Astrocyte (in vitro differentiated cells and primary cell): ENCODE data around the gene SNX5. TPM values are rescaled to one million over a fixed set of nuclear protein-coding genes. Genes with fewer than 3 reads are reported as not detected.

ENCODE experiments used
- DNase-seq: peaks from one replicate; pipeline ENCODE4 v3.0.0-alpha.2; 2010; ENCODE audit warnings: low read depth
- FAIRE-seq: peaks from 2 replicates; lab custom pipeline; 2011; peaks lifted over from hg19 to GRCh38; lab: Jason Lieb, UNC
- H2AFZ ChIP-seq: 2 replicates; pipeline ENCODE4 v1.6.0; 2012; ENCODE audit warnings: low read depth, low read length, inconsistent platforms
- H3K27ac ChIP-seq: 2 replicates; pipeline ENCODE4 v1.5.1; 2011; ENCODE audit warnings: low read depth, low read length, inconsistent platforms
- H3K27me3 ChIP-seq: 2 replicates; pipeline ENCODE4 v1.6.0; 2011; ENCODE audit warnings: low read length, inconsistent platforms; ENCODE audit not compliant: insufficient read depth
- H3K36me3 ChIP-seq: 2 replicates; pipeline ENCODE4 v1.5.1; 2011; ENCODE audit warnings: low read length, inconsistent platforms; ENCODE audit not compliant: insufficient read depth
- H3K4me1 ChIP-seq: 2 replicates; pipeline ENCODE4 v1.5.1; 2011; ENCODE audit warnings: low read length, inconsistent platforms; ENCODE audit not compliant: insufficient read depth
- H3K4me2 ChIP-seq: 2 replicates; pipeline ENCODE4 v1.6.0; 2012; ENCODE audit warnings: low read length, inconsistent platforms
- H3K4me3 ChIP-seq: 2 replicates; pipeline ENCODE4 v1.5.1; 2011; ENCODE audit warnings: low read depth, mild to moderate bottlenecking, low read length, inconsistent platforms; ENCODE audit not compliant: insufficient read depth
- H3K79me2 ChIP-seq: 2 replicates; pipeline ENCODE4 v1.6.0; 2012; ENCODE audit warnings: mild to moderate bottlenecking, low read length, inconsistent platforms; ENCODE audit not compliant: insufficient read depth
- H3K9ac ChIP-seq: 2 replicates; pipeline ENCODE4 v1.6.0; 2012; ENCODE audit warnings: mild to moderate bottlenecking, low read length, inconsistent platforms
- H3K9me3 ChIP-seq: 2 replicates; pipeline ENCODE4 v1.5.1; 2012; ENCODE audit warnings: low read depth, mild to moderate bottlenecking, low read length, inconsistent platforms; ENCODE audit not compliant: insufficient read depth
- H4K20me1 ChIP-seq: 2 replicates; pipeline ENCODE4 v1.6.0; 2012; ENCODE audit warnings: low read length, inconsistent platforms; ENCODE audit not compliant: insufficient read depth
- H3K27ac Mint-ChIP-seq: one replicate; pipeline ENCODE4 v1.8.0; 2021; ENCODE audit warnings: mild to moderate bottlenecking, mixed read lengths; ENCODE audit not compliant: unreplicated experiment
- H3K27me3 Mint-ChIP-seq: one replicate; pipeline ENCODE4 v1.8.0; 2021; ENCODE audit warnings: low read depth, mixed read lengths; ENCODE audit not compliant: unreplicated experiment
- H3K36me3 Mint-ChIP-seq: one replicate; pipeline ENCODE4 v1.8.0; 2021; ENCODE audit warnings: low read depth, mixed read lengths; ENCODE audit not compliant: unreplicated experiment
- H3K4me1 Mint-ChIP-seq: one replicate; pipeline ENCODE4 v1.8.0; 2021; ENCODE audit warnings: low read depth, mixed read lengths; ENCODE audit not compliant: unreplicated experiment
- H3K4me3 Mint-ChIP-seq: one replicate; pipeline ENCODE4 v1.8.0; 2021; ENCODE audit warnings: mild to moderate bottlenecking, moderate library complexity, mixed read lengths; ENCODE audit not compliant: unreplicated experiment
- H3K9me3 Mint-ChIP-seq: one replicate; pipeline ENCODE4 v1.8.0; 2021; ENCODE audit warnings: mild to moderate bottlenecking, mixed read lengths; ENCODE audit not compliant: unreplicated experiment
- CTCF ChIP-seq: IDR thresholded peaks from 2 replicates; pipeline ENCODE4 v1.5.1; 2011; ENCODE audit warnings: low read depth, mild to moderate bottlenecking, inconsistent platforms, low read length, moderate library complexity; ENCODE audit not compliant: insufficient read depth
- EZH2 ChIP-seq: IDR thresholded peaks from 2 replicates; pipeline ENCODE4 v1.6.1; 2012; ENCODE audit warnings: mild to moderate bottlenecking, low read length, inconsistent platforms; ENCODE audit not compliant: insufficient read depth
- total RNA-seq: library from RNA; stranded (reverse); gene quantifications from 2 replicates; pipeline ENCODE4 v1.2.1, GENCODE V29; 2021

SNX5 gene
- total RNA-seq, 1 donor from 2014 or later = 95.1 TPM

GRCh38 chr20:17896193-17896723, 72.3 kb downstream of the SNX5 start:
- Histone ChIP-seq H2AFZ (peak overlapping the region; percentile 83), H3K36me3 (no peaks in the 10 kb centered on the region), H4K20me1 (no peaks in the 10 kb centered on the region), H3K79me2 (no peaks in the 10 kb centered on the region), H3K9ac (peak overlapping the region; percentile 75), H3K4me2 (peak overlapping the region; percentile 82), H3K27me3 (no peaks in the 10 kb centered on the region), H3K4me1 (peaks cover 24% of the 10 kb centered on the region), H3K27ac (peak overlapping the region; percentile 61), H3K9me3 (no peaks in the 10 kb centered on the region), H3K4me3 (peak overlapping the region; percentile 30)
- H3K27me3 Mint-ChIP-seq = peaks cover 8% of the 10 kb centered on the region
- H3K27ac Mint-ChIP-seq = no peak overlapping the region
- H3K4me1 Mint-ChIP-seq = peaks cover 21% of the 10 kb centered on the region
- H3K36me3 Mint-ChIP-seq = no peaks in the 10 kb centered on the region
- H3K9me3 Mint-ChIP-seq = peaks cover 2% of the 10 kb centered on the region
- FAIRE-seq = no peak
- no peak for DNase-seq
- no peak for TF ChIP-seq EZH2
- no peak for TF ChIP-seq CTCF
- no peak overlapping the region for H3K4me3 Mint-ChIP-seq

- Mint-ChIP-seq H3K4me3 (no peak overlapping the region), H3K4me1 (peaks cover 21% of the 10 kb centered on the region), H3K9me3 (peaks cover 2% of the 10 kb centered on the region), H3K27ac (no peak overlapping the region), H3K36me3 (no peaks in the 10 kb centered on the region), H3K27me3 (peaks cover 8% of the 10 kb centered on the region)
- FAIRE-seq (no peak), DNase-seq (peak; percentile 63)
- TF ChIP-seq EZH2 = no peak
- no peak for TF ChIP-seq CTCF
- Histone ChIP-seq H3K9ac (peak overlapping the region; percentile 75), H3K27me3 (no peaks in the 10 kb centered on the region), H3K4me2 (peak overlapping the region; percentile 82), H3K4me1 (peaks cover 24% of the 10 kb centered on the region), H3K36me3 (no peaks in the 10 kb centered on the region), H2AFZ (peak overlapping the region; percentile 83), H3K9me3 (no peaks in the 10 kb centered on the region), H4K20me1 (no peaks in the 10 kb centered on the region), H3K27ac (peak overlapping the region; percentile 61), H3K4me3 (peak overlapping the region; percentile 30), H3K79me2 (no peaks in the 10 kb centered on the region)
These were observed 72.9 kb downstream of the SNX5 start for GRCh38 chr20:17895641-17896171.

DNA sequence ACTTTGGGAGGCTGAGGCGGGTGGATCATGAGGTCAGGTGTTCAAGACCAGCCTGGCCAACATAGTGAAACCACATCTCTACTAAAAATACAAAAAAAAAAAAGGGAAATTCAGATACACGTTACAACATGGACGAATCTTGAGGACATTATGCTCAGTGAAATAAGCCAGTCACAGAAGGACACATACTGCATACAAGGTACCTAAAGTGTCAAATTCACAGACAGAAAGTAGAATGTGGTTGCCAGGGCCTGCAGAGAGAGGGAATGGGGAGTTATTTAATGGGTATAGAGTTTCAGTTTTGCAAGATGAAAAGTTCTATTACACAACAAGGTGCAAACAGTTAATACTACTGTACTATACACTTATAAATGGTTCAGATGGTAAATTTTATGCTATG, 75.1 kb downstream of the SNX5 start:
- no peak overlapping the region for H3K9ac ChIP-seq
- peaks cover 8% of the 10 kb centered on the region for H3K9me3 ChIP-seq
- no peak overlapping the region for H3K4me2 ChIP-seq
- no peaks in the 10 kb centered on the region for H3K27me3 Mint-ChIP-seq
- TF ChIP-seq EZH2 (no peak), CTCF (no peak)
- H3K79me2 ChIP-seq = no peaks in the 10 kb centered on the region
- H3K27me3 ChIP-seq = no peaks in the 10 kb centered on the region
- no peak overlapping the region for H3K4me3 Mint-ChIP-seq
- no peak for DNase-seq
- no peak for FAIRE-seq
- H3K4me3 ChIP-seq = no peak overlapping the region
- H3K36me3 Mint-ChIP-seq = no peaks in the 10 kb centered on the region
- H3K36me3 ChIP-seq = no peaks in the 10 kb centered on the region
- H3K4me1 Mint-ChIP-seq = peaks cover 21% of the 10 kb centered on the region
- no peak overlapping the region for H3K27ac Mint-ChIP-seq
- no peak overlapping the region for H2AFZ ChIP-seq
- no peaks in the 10 kb centered on the region for H4K20me1 ChIP-seq
- H3K27ac ChIP-seq = no peak overlapping the region
- peaks cover 14% of the 10 kb centered on the region for H3K9me3 Mint-ChIP-seq
- peaks cover 24% of the 10 kb centered on the region for H3K4me1 ChIP-seq
